K562 (cell line): ENCODE data around the gene AIM2. TPM values are rescaled to one million over a fixed set of nuclear protein-coding genes. Genes with fewer than 3 reads are reported as not detected.
A peak's percentile ranks its signal among the peaks of the same experiment; 100 is the strongest.

Source experiments
- CREM ChIP-seq: IDR thresholded peaks from 2 replicates; pipeline ENCODE4 v1.6.1; 2014; ENCODE audit warnings: antibody characterized with exemption, low read depth
- DMBX1 ChIP-seq: fragments of 250-450 bp; sonication (Bioruptor Pico); IDR thresholded peaks from 2 replicates; pipeline ENCODE4 v1.8.0; 2022; ENCODE audit warnings: inconsistent platforms, mild to moderate bottlenecking, moderate library complexity, borderline replicate concordance
- HDAC3 ChIP-seq: fragments of 450-650 bp; IDR thresholded peaks from 2 replicates; pipeline ENCODE4 v1.6.1; 2018; ENCODE audit warnings: borderline replicate concordance, mild to moderate bottlenecking, moderate library complexity; ENCODE audit not compliant: partially characterized antibody
- IRF2 ChIP-seq: sonication (generic); formaldehyde crosslinking; IDR thresholded peaks from 2 replicates; pipeline ENCODE4 v1.8.1; 2022; ENCODE audit warnings: mild to moderate bottlenecking, missing genetic modification reagents
- NCOA4 ChIP-seq: fragments of 450-650 bp; IDR thresholded peaks from 2 replicates; pipeline ENCODE4 v1.6.1; 2018; ENCODE audit warnings: mild to moderate bottlenecking; ENCODE audit not compliant: partially characterized antibody
- NFRKB ChIP-seq: fragments of 450-650 bp; IDR thresholded peaks from 2 replicates; pipeline ENCODE4 v1.6.1; 2016; ENCODE audit warnings: low read depth
- NR0B1 ChIP-seq: fragments of 450-650 bp; IDR thresholded peaks from one replicate; pipeline ENCODE4 v1.6.1; 2018; ENCODE audit warnings: mild to moderate bottlenecking, moderate library complexity; ENCODE audit not compliant: partially characterized antibody
- PTTG1 ChIP-seq: fragments of 450-650 bp; IDR thresholded peaks from 2 replicates; pipeline ENCODE4 v1.6.1; 2016; ENCODE audit warnings: low read depth, mild to moderate bottlenecking, missing genetic modification characterization, missing compliant biosample characterization
- RFX5 ChIP-seq: IDR thresholded peaks from 2 replicates; pipeline ENCODE4 v1.6.1; 2011; ENCODE audit warnings: low read depth, mild to moderate bottlenecking, improper control_type of control experiment, low read length
- SNIP1 ChIP-seq: fragments of 450-650 bp; IDR thresholded peaks from 2 replicates; pipeline ENCODE4 v1.7.1; 2017; ENCODE audit warnings: low read depth, mild to moderate bottlenecking
- TFE3 ChIP-seq: fragments of 450-650 bp; formaldehyde crosslinking; IDR thresholded peaks from 2 replicates; pipeline ENCODE4 v1.4.0; 2020; ENCODE audit warnings: mild to moderate bottlenecking, mixed read lengths
- ZNF12 ChIP-seq: sonication (generic); formaldehyde crosslinking; IDR thresholded peaks from 2 replicates; pipeline ENCODE4 v1.4.0; 2020; ENCODE audit warnings: mild to moderate bottlenecking, missing genetic modification reagents
- ZNF175 ChIP-seq: fragments of 200-800 bp; sonication (Bioruptor generic); IDR thresholded peaks from 2 replicates; pipeline ENCODE4 v1.6.1; 2016; ENCODE audit warnings: low read depth, mild to moderate bottlenecking, missing genetic modification characterization, missing compliant biosample characterization
- ZNF551 ChIP-seq: fragments of 250-450 bp; sonication (Bioruptor Pico); IDR thresholded peaks from 2 replicates; pipeline ENCODE4 v1.5.0; 2021; ENCODE audit warnings: mild to moderate bottlenecking, moderate library complexity
- ZNF766 ChIP-seq: fragments of 200-800 bp; sonication (Bioruptor generic); conservative IDR thresholded peaks from 2 replicates; pipeline ENCODE4 v1.6.1; 2016; ENCODE audit warnings: missing genetic modification characterization, missing compliant biosample characterization
- polyA plus RNA-seq, 8 experiments: library from polyadenylated mRNA; depleted of rRNA in 4 of 8; stranded (reverse) in 5 of 8; unstranded in 3 of 8; fragments of >200 nt; fragmentation: Nextera tagmentation in 2 of 8; fragmentation: Illumina TruSeq in 1 of 8; extraction: Ambion mirVana in 2 of 8; extraction: Trizol in 1 of 8; gene quantifications; 2 replicates each; pipeline versions ENCODE4 v1.2.1 to v1.2.3, GENCODE V29; 2011 to 2014; ENCODE audit warnings: inconsistent platforms in 1 of 8, missing spikeins in 1 of 8
- total RNA-seq, 7 experiments: library from RNA; depleted of rRNA in 6 of 7; stranded (reverse); fragments of >200 nt in 6 of 7; fragmentation: Illumina TruSeq in 2 of 7; extraction: Trizol in 2 of 7; gene quantifications; 2 replicates each; pipeline versions ENCODE4 v1.2.1 to v1.2.3, GENCODE V29; 2011 to 2021; ENCODE audit warnings: low replicate concordance in 1 of 7
- TF ChIP-seq, protein P1 (sequence below): sonication (generic); formaldehyde crosslinking; IDR thresholded peaks from 2 replicates; pipeline ENCODE4 v1.8.0; 2023; ENCODE audit warnings: missing genetic modification reagents, mild to moderate bottlenecking, borderline replicate concordance
- TF ChIP-seq, protein P2 (sequence below): fragments of 250-450 bp; sonication (Bioruptor Pico); IDR thresholded peaks from 2 replicates; pipeline ENCODE4 v1.9.0; 2021; ENCODE audit warnings: mild to moderate bottlenecking, inconsistent platforms

Gene AIM2
- total and polyA plus RNA-seq, 9 of the 15 experiments (the other 6 are each of a cell fraction or from before 2014, with no cell fraction given) = 0.10 to 0.95 (median 0.22) TPM

DNA sequence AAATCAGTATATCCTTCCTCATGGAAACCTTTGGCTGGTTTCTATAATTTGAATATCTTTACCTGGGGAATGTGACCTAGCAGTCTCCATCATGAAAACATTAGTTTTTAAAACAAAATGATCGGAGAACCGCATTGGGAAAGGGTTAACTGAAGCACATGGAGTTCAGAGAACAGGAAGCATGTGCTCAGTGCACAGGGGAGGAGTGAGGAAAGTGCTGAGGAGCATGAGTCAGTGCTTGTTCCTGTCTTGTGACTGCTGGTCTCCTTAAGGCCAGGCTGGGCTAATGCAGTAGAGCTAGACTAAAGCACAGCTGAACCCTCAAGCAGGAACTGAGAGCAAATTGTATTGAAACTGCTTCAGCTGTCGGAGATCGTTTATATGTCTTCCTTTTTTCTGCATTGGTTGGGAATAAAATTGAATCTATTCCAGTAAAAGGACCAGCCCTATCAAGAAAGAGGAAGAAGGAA lies 61.1 kb downstream of the AIM2 start (continued):
- TF ChIP-seq, protein P1, sequence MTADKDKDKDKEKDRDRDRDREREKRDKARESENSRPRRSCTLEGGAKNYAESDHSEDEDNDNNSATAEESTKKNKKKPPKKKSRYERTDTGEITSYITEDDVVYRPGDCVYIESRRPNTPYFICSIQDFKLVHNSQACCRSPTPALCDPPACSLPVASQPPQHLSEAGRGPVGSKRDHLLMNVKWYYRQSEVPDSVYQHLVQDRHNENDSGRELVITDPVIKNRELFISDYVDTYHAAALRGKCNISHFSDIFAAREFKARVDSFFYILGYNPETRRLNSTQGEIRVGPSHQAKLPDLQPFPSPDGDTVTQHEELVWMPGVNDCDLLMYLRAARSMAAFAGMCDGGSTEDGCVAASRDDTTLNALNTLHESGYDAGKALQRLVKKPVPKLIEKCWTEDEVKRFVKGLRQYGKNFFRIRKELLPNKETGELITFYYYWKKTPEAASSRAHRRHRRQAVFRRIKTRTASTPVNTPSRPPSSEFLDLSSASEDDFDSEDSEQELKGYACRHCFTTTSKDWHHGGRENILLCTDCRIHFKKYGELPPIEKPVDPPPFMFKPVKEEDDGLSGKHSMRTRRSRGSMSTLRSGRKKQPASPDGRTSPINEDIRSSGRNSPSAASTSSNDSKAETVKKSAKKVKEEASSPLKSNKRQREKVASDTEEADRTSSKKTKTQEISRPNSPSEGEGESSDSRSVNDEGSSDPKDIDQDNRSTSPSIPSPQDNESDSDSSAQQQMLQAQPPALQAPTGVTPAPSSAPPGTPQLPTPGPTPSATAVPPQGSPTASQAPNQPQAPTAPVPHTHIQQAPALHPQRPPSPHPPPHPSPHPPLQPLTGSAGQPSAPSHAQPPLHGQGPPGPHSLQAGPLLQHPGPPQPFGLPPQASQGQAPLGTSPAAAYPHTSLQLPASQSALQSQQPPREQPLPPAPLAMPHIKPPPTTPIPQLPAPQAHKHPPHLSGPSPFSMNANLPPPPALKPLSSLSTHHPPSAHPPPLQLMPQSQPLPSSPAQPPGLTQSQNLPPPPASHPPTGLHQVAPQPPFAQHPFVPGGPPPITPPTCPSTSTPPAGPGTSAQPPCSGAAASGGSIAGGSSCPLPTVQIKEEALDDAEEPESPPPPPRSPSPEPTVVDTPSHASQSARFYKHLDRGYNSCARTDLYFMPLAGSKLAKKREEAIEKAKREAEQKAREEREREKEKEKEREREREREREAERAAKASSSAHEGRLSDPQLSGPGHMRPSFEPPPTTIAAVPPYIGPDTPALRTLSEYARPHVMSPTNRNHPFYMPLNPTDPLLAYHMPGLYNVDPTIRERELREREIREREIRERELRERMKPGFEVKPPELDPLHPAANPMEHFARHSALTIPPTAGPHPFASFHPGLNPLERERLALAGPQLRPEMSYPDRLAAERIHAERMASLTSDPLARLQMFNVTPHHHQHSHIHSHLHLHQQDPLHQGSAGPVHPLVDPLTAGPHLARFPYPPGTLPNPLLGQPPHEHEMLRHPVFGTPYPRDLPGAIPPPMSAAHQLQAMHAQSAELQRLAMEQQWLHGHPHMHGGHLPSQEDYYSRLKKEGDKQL (CRISPR knock-in tag) = no peak
- TF ChIP-seq IRF2 (CRISPR knock-in tag) = no peak
- TF ChIP-seq NR0B1 = no peak
- 0 out of 2 replicates have a peak, but pooled peaks have one; percentile 39 for TF ChIP-seq PTTG1 (tag)
- TF ChIP-seq NCOA4 = no peak
- TF ChIP-seq ZNF175 (CRISPR knock-in tag) = peak; percentile 98
- TF ChIP-seq CREM = no peak
- no peak for TF ChIP-seq HDAC3
- TF ChIP-seq ZNF551 (CRISPR knock-in tag) = no peak
- no peak for TF ChIP-seq SNIP1
- TF ChIP-seq, protein P2, sequence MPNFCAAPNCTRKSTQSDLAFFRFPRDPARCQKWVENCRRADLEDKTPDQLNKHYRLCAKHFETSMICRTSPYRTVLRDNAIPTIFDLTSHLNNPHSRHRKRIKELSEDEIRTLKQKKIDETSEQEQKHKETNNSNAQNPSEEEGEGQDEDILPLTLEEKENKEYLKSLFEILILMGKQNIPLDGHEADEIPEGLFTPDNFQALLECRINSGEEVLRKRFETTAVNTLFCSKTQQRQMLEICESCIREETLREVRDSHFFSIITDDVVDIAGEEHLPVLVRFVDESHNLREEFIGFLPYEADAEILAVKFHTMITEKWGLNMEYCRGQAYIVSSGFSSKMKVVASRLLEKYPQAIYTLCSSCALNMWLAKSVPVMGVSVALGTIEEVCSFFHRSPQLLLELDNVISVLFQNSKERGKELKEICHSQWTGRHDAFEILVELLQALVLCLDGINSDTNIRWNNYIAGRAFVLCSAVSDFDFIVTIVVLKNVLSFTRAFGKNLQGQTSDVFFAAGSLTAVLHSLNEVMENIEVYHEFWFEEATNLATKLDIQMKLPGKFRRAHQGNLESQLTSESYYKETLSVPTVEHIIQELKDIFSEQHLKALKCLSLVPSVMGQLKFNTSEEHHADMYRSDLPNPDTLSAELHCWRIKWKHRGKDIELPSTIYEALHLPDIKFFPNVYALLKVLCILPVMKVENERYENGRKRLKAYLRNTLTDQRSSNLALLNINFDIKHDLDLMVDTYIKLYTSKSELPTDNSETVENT (CRISPR knock-in tag) = no peak
- TF ChIP-seq TFE3 = peak; percentile 45; the same call in 1 of the 2 replicates
- no peak for TF ChIP-seq ZNF12
- TF ChIP-seq ZNF766 = peak; percentile 64; the same call in 1 of the 2 replicates
- TF ChIP-seq NFRKB = no peak
- no peak for TF ChIP-seq RFX5
- TF ChIP-seq DMBX1 (CRISPR knock-in tag) = peak; percentile 95
